HEK293T (cell line): ENCODE results near the gene MRNIP.

Experiments
- CTCF ChIA-PET: fragments of 350-600 bp; formaldehyde crosslinking; extraction: SDS; loops from one replicate; lab custom pipeline; 2021; ENCODE audit warnings: antibody characterized with exemption, inconsistent platforms; lab: Yijun Ruan, JAX
- POLR2A ChIA-PET: fragments of 350-600 bp; formaldehyde crosslinking; extraction: SDS; loops from one replicate; lab custom pipeline; 2020; ENCODE audit warnings: antibody characterized with exemption, inconsistent platforms; lab: Yijun Ruan, JAX
- DNase-seq: peaks from one replicate; pipeline ENCODE4 v3.0.0; 2012; ENCODE audit warnings: mixed read lengths; ENCODE audit errors: extremely low spot score
- ARNT ChIP-seq: fragments of 450-650 bp; IDR thresholded peaks from 2 replicates; pipeline ENCODE4 v1.6.1; 2017; ENCODE audit warnings: mild to moderate bottlenecking
- BHLHE40 ChIP-seq: fragments of 450-650 bp; IDR thresholded peaks from 2 replicates; pipeline ENCODE4 v1.6.1; 2016; ENCODE audit warnings: mild to moderate bottlenecking, moderate library complexity, borderline replicate concordance
- CTBP1 ChIP-seq: fragments of 450-650 bp; IDR thresholded peaks from 2 replicates; pipeline ENCODE4 v1.6.1; 2016; ENCODE audit warnings: borderline replicate concordance
- ELF4 ChIP-seq: fragments of 450-650 bp; IDR thresholded peaks from 2 replicates; pipeline ENCODE4 v1.6.1; 2017; ENCODE audit warnings: antibody characterized with exemption
- FOXA1 ChIP-seq: fragments of 450-650 bp; IDR thresholded peaks from 2 replicates; pipeline ENCODE4 v1.6.1; 2016; ENCODE audit warnings: mild to moderate bottlenecking
- FOXK2 ChIP-seq: fragments of 450-650 bp; IDR thresholded peaks from 2 replicates; pipeline ENCODE4 v1.6.1; 2016; ENCODE audit warnings: mild to moderate bottlenecking
- FOXM1 ChIP-seq: fragments of 450-650 bp; IDR thresholded peaks from 2 replicates; pipeline ENCODE4 v1.6.1; 2017; ENCODE audit warnings: mild to moderate bottlenecking, borderline replicate concordance
- HDGF ChIP-seq: fragments of 450-650 bp; IDR thresholded peaks from 2 replicates; pipeline ENCODE4 v1.6.1; 2017; ENCODE audit warnings: antibody characterized with exemption, borderline replicate concordance
- L3MBTL2 ChIP-seq: fragments of 450-650 bp; conservative IDR thresholded peaks from 2 replicates; pipeline ENCODE4 v1.6.1; 2016; ENCODE audit warnings: mild to moderate bottlenecking
- LEF1 ChIP-seq: fragments of 450-650 bp; IDR thresholded peaks from 2 replicates; pipeline ENCODE4 v1.6.1; 2017; ENCODE audit warnings: mild to moderate bottlenecking, borderline replicate concordance
- NFRKB ChIP-seq: fragments of 450-650 bp; IDR thresholded peaks from 2 replicates; pipeline ENCODE4 v1.6.1; 2016; ENCODE audit warnings: mild to moderate bottlenecking, moderate library complexity
- SP1 ChIP-seq: fragments of 450-650 bp; IDR thresholded peaks from 2 replicates; pipeline ENCODE4 v1.6.1; 2017
- SUZ12 ChIP-seq: fragments of 450-650 bp; IDR thresholded peaks from 2 replicates; pipeline ENCODE4 v1.6.1; 2016; ENCODE audit warnings: mild to moderate bottlenecking
- TARDBP ChIP-seq: fragments of 450-650 bp; IDR thresholded peaks from 2 replicates; pipeline ENCODE4 v1.6.1; 2016
- ZNF384 ChIP-seq: fragments of 450-650 bp; IDR thresholded peaks from 2 replicates; pipeline ENCODE4 v1.6.1; 2016
- TF ChIP-seq, protein P1 (sequence below): fragments of 450-650 bp; IDR thresholded peaks from 2 replicates; pipeline ENCODE4 v1.6.1; 2016

The MRNIP gene

DNA sequence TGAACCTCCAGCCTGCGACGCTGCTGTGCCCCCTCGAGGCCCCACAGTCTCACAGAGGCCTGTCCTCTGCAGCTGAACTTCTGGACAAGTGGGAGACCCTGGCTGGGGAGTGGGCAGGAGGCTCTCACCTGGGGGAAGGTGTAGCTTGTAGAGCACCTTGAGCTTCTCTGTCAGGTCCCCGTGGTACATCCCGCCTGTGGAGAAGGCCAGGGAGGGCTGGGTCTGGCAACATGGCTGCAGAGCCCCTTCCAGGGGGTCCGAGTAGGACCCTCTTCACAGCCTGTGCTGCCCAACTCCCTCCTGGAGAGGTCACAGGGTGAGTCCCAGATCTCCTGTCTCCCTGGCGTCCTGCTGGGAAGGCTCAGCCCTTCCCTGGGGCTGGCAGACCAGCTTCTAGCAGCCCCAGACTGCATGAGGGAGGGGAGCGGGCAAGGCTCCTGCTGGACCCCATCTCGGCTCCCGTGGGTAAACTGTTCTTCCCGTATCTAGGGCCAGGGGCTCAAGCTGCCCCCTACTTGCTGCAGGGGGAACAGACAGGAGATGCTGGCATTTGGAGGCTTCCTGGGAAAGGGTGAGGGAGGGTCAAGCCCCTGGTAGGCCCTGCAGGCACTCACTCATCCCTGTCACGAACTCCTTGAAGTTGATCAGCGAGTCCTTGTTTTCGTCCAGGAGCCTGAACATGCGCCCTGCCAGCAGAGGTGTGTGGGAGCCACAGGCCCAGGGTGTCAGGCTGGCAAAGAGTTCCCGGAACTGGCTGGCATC lies 11.2 kb upstream of the MRNIP start:
- POLR2A ChIA-PET: interaction anchor here (0.6 to 1.2 kb wide), 3 partner anchors 10 to 48 kb away, joined by 3 to 4 read pairs (median 3); partner anchors contain the start of gene MRNIP
- no peak for DNase-seq
- TF ChIP-seq, protein P1, sequence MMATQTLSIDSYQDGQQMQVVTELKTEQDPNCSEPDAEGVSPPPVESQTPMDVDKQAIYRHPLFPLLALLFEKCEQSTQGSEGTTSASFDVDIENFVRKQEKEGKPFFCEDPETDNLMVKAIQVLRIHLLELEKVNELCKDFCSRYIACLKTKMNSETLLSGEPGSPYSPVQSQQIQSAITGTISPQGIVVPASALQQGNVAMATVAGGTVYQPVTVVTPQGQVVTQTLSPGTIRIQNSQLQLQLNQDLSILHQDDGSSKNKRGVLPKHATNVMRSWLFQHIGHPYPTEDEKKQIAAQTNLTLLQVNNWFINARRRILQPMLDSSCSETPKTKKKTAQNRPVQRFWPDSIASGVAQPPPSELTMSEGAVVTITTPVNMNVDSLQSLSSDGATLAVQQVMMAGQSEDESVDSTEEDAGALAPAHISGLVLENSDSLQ: no peak
- TF ChIP-seq L3MBTL2: no peak
- no peak for TF ChIP-seq CTBP1
- no peak for TF ChIP-seq ARNT
- no peak for TF ChIP-seq BHLHE40
- TF ChIP-seq ZNF384: no peak
- TF ChIP-seq FOXM1: no peak
- TF ChIP-seq LEF1: no peak
- no peak for TF ChIP-seq ELF4
- no peak for TF ChIP-seq HDGF
- no peak for TF ChIP-seq SUZ12
- no peak for TF ChIP-seq NFRKB
- no peak for TF ChIP-seq FOXA1
- TF ChIP-seq TARDBP: no peak
- TF ChIP-seq FOXK2: no peak
- no peak for TF ChIP-seq SP1
- CTCF ChIA-PET: no interaction called here

- ChIA-PET POLR2A (interaction anchor here (0.6 kb wide), 1 partner anchor 47 kb away, joined by 4 read pairs; no protein-coding TSS in a partner anchor), CTCF (interaction anchor here (0.6 kb wide), 1 partner anchor 50 kb away, joined by 3 read pairs; no protein-coding TSS in a partner anchor)
- no peak for DNase-seq
- TF ChIP-seq SP1 (no peak), SUZ12 (no peak), ZNF384 (no peak), HDGF (no peak), CTBP1 (no peak), FOXA1 (no peak), BHLHE40 (no peak), FOXM1 (no peak), LEF1 (no peak), FOXK2 (no peak), L3MBTL2 (no peak), TARDBP (no peak), NFRKB (no peak)
Measured at GRCh38 chr5:179869101-179869500, 10.5 kb upstream of the MRNIP start.

- POLR2A ChIA-PET: no interaction called here
- CTCF ChIA-PET: interaction anchor here (0.6 to 0.7 kb wide), 2 partner anchors 50 to 55 kb away, joined by 3 read pairs; no protein-coding TSS in a partner anchor
- no peak for TF ChIP-seq ELF4
- no peak for TF ChIP-seq ARNT
- TF ChIP-seq LEF1: no peak
- no peak for TF ChIP-seq FOXK2
- TF ChIP-seq SUZ12: no peak
- TF ChIP-seq FOXA1: no peak
- TF ChIP-seq, protein P1: no peak
- TF ChIP-seq CTBP1: no peak
- no peak for TF ChIP-seq ZNF384
- TF ChIP-seq HDGF: no peak
- no peak for TF ChIP-seq NFRKB
- TF ChIP-seq TARDBP: no peak
- TF ChIP-seq L3MBTL2: no peak
- TF ChIP-seq SP1: no peak
- no peak for TF ChIP-seq FOXM1
- TF ChIP-seq BHLHE40: no peak
- no peak for DNase-seq
Measured at GRCh38 chr5:179868541-179868940, 9.9 kb upstream of the MRNIP start.

DNA sequence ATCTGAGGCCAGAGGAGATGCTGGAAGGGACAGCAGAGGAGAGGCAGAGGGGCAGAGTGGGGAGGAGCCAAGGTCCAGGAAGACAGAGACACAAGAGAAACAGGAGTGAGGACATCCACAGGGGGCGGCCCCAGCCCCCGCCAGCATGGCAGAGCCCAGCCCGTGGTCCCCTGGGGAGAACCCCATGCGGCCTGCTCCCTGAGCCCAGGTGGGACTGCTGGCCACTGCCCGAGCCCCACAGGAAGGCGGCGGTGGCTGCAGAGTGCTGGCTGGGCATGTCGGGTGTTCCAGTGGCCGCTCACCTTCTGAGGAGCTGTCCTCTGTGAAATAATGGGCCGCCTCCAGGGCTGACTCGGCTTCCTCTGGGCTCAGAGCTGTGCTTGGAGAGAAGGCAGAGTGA lies 8.9 kb upstream of the MRNIP start:
- ChIA-PET POLR2A (no interaction called here), CTCF (no interaction called here)
- no peak for DNase-seq
- TF ChIP-seq FOXA1 (no peak), FOXM1 (no peak), ZNF384 (no peak), LEF1 (no peak), TARDBP (no peak), FOXK2 (no peak), CTBP1 (no peak), HDGF (no peak), L3MBTL2 (no peak), NFRKB (no peak), SUZ12 (no peak), ARNT (no peak), ELF4 (no peak), SP1 (no peak), BHLHE40 (no peak)
- TF ChIP-seq, protein P1: no peak

GRCh38 chr5:179867079-179867465 lies 8.5 kb upstream of the MRNIP start:
- no peak for DNase-seq
- CTCF ChIA-PET: no interaction called here
- POLR2A ChIA-PET: no interaction called here
- TF ChIP-seq BHLHE40 (no peak), SUZ12 (no peak), ELF4 (no peak), CTBP1 (no peak), FOXM1 (no peak), LEF1 (no peak)
- TF ChIP-seq, protein P1: no peak
